Measurements from ENCODE around the gene SAP25.
A peak's percentile ranks its signal among the peaks of the same experiment; 100 is the strongest.

SAP25 gene

GRCh38 chr7:100604976-100605911 is 31.5 kb upstream of the SAP25 start:
- H3K9me3 ChIP-seq (ENCODE audit: control insufficient read depth, low read length) = no peaks in the 10 kb centered on the region
- H3K4me3 ChIP-seq (ENCODE audit: low read length) = peak overlapping the region; percentile 67
- H3K36me3 ChIP-seq (ENCODE audit: control insufficient read depth, insufficient read depth, low read length) = no peaks in the 10 kb centered on the region
- peaks cover 17% of the 10 kb centered on the region for H3K4me1 ChIP-seq (ENCODE audit: control insufficient read depth, insufficient read depth, low read length)
- peak overlapping the region; percentile 47 for H3K9ac ChIP-seq (ENCODE audit: low read length)
- peaks cover 10% of the 10 kb centered on the region for H3K27me3 ChIP-seq (ENCODE audit: control insufficient read depth, insufficient read depth, low read length)

- H3K9me3 ChIP-seq (ENCODE audit: control insufficient read depth, low read length) = no peaks in the 10 kb centered on the region
- no peaks in the 10 kb centered on the region for H3K36me3 ChIP-seq (ENCODE audit: control insufficient read depth, insufficient read depth, low read length)
- peaks cover 17% of the 10 kb centered on the region for H3K4me1 ChIP-seq (ENCODE audit: control insufficient read depth, insufficient read depth, low read length)
- H3K9ac ChIP-seq (ENCODE audit: low read length) = peak overlapping the region; percentile 47
- H3K4me3 ChIP-seq (ENCODE audit: low read length) = peak overlapping the region; percentile 67
- H3K27me3 ChIP-seq (ENCODE audit: control insufficient read depth, insufficient read depth, low read length) = peaks cover 10% of the 10 kb centered on the region
Observed at GRCh38 chr7:100604028-100604975, 30.6 kb upstream of the SAP25 start.

- H3K4me3 ChIP-seq (ENCODE audit: low read length) = no peak overlapping the region
- H3K9ac ChIP-seq (ENCODE audit: low read length) = peak overlapping the region; percentile 28
- no peaks in the 10 kb centered on the region for H3K9me3 ChIP-seq (ENCODE audit: control insufficient read depth, low read length)
- peaks cover 17% of the 10 kb centered on the region for H3K4me1 ChIP-seq (ENCODE audit: control insufficient read depth, insufficient read depth, low read length)
- H3K36me3 ChIP-seq (ENCODE audit: control insufficient read depth, insufficient read depth, low read length) = no peaks in the 10 kb centered on the region
- H3K27me3 ChIP-seq (ENCODE audit: control insufficient read depth, insufficient read depth, low read length) = peaks cover 10% of the 10 kb centered on the region
Observed at GRCh38 chr7:100603726-100604027, 30.0 kb upstream of the SAP25 start.

GRCh38 chr7:100602889-100603725 is 29.4 kb upstream of the SAP25 start:
- Histone ChIP-seq H3K9me3 (ENCODE audit: control insufficient read depth, low read length) (no peaks in the 10 kb centered on the region), H3K36me3 (ENCODE audit: control insufficient read depth, insufficient read depth, low read length) (no peaks in the 10 kb centered on the region), H3K4me1 (ENCODE audit: control insufficient read depth, insufficient read depth, low read length) (peaks cover 17% of the 10 kb centered on the region), H3K4me3 (ENCODE audit: low read length) (no peak overlapping the region), H3K27me3 (ENCODE audit: control insufficient read depth, insufficient read depth, low read length) (peaks cover 10% of the 10 kb centered on the region), H3K9ac (ENCODE audit: low read length) (no peak overlapping the region)

- H3K9me3 ChIP-seq (ENCODE audit: control insufficient read depth, low read length) = no peaks in the 10 kb centered on the region
- no peak overlapping the region for H3K4me3 ChIP-seq (ENCODE audit: low read length)
- peaks cover 17% of the 10 kb centered on the region for H3K4me1 ChIP-seq (ENCODE audit: control insufficient read depth, insufficient read depth, low read length)
- H3K9ac ChIP-seq (ENCODE audit: low read length) = no peak overlapping the region
- H3K27me3 ChIP-seq (ENCODE audit: control insufficient read depth, insufficient read depth, low read length) = peaks cover 10% of the 10 kb centered on the region
- no peaks in the 10 kb centered on the region for H3K36me3 ChIP-seq (ENCODE audit: control insufficient read depth, insufficient read depth, low read length)
Observed at GRCh38 chr7:100600730-100601038, 27.0 kb upstream of the SAP25 start.

GRCh38 chr7:100599911-100600729 is 26.4 kb upstream of the SAP25 start:
- Histone ChIP-seq H3K4me3 (ENCODE audit: low read length) (no peak overlapping the region), H3K4me1 (ENCODE audit: control insufficient read depth, insufficient read depth, low read length) (peaks cover 13% of the 10 kb centered on the region), H3K36me3 (ENCODE audit: control insufficient read depth, insufficient read depth, low read length) (no peaks in the 10 kb centered on the region), H3K9me3 (ENCODE audit: control insufficient read depth, low read length) (no peaks in the 10 kb centered on the region), H3K27me3 (ENCODE audit: control insufficient read depth, insufficient read depth, low read length) (peaks cover 5% of the 10 kb centered on the region), H3K9ac (ENCODE audit: low read length) (no peak overlapping the region)

- peaks cover 4% of the 10 kb centered on the region for H3K4me1 ChIP-seq (ENCODE audit: control insufficient read depth, insufficient read depth, low read length)
- no peaks in the 10 kb centered on the region for H3K27me3 ChIP-seq (ENCODE audit: control insufficient read depth, insufficient read depth, low read length)
- no peaks in the 10 kb centered on the region for H3K36me3 ChIP-seq (ENCODE audit: control insufficient read depth, insufficient read depth, low read length)
- no peaks in the 10 kb centered on the region for H3K9me3 ChIP-seq (ENCODE audit: control insufficient read depth, low read length)
- H3K4me3 ChIP-seq (ENCODE audit: low read length) = no peak overlapping the region
- H3K9ac ChIP-seq (ENCODE audit: low read length) = no peak overlapping the region
Observed at GRCh38 chr7:100598425-100598824, 24.7 kb upstream of the SAP25 start.

- H3K27me3 ChIP-seq (ENCODE audit: control insufficient read depth, insufficient read depth, low read length) = peaks cover 6% of the 10 kb centered on the region
- no peak overlapping the region for H3K9ac ChIP-seq (ENCODE audit: low read length)
- no peaks in the 10 kb centered on the region for H3K4me1 ChIP-seq (ENCODE audit: control insufficient read depth, insufficient read depth, low read length)
- H3K36me3 ChIP-seq (ENCODE audit: control insufficient read depth, insufficient read depth, low read length) = no peaks in the 10 kb centered on the region
- no peak overlapping the region for H3K4me3 ChIP-seq (ENCODE audit: low read length)
- no peaks in the 10 kb centered on the region for H3K9me3 ChIP-seq (ENCODE audit: control insufficient read depth, low read length)
Observed at GRCh38 chr7:100595188-100595587, 21.5 kb upstream of the SAP25 start.

- H3K4me1 ChIP-seq (ENCODE audit: control insufficient read depth, insufficient read depth, low read length) = peaks cover 3% of the 10 kb centered on the region
Observed at GRCh38 chr7:100591596-100591995, 17.9 kb upstream of the SAP25 start.

GRCh38 chr7:100590077-100590737 is 16.5 kb upstream of the SAP25 start:
- Histone ChIP-seq H3K4me3 (ENCODE audit: low read length) (no peak overlapping the region), H3K9me3 (ENCODE audit: control insufficient read depth, low read length) (no peaks in the 10 kb centered on the region), H3K27me3 (ENCODE audit: control insufficient read depth, insufficient read depth, low read length) (peaks cover 16% of the 10 kb centered on the region), H3K36me3 (ENCODE audit: control insufficient read depth, insufficient read depth, low read length) (no peaks in the 10 kb centered on the region), H3K9ac (ENCODE audit: low read length) (no peak overlapping the region), H3K4me1 (ENCODE audit: control insufficient read depth, insufficient read depth, low read length) (peaks cover 3% of the 10 kb centered on the region)

More at GRCh38 chr7:100591596-100591995, 17.9 kb upstream of the SAP25 start:
- peaks cover 16% of the 10 kb centered on the region for H3K27me3 ChIP-seq (ENCODE audit: control insufficient read depth, insufficient read depth, low read length)
- H3K9me3 ChIP-seq (ENCODE audit: control insufficient read depth, low read length) = no peaks in the 10 kb centered on the region
- H3K36me3 ChIP-seq (ENCODE audit: control insufficient read depth, insufficient read depth, low read length) = no peaks in the 10 kb centered on the region
- no peak overlapping the region for H3K4me3 ChIP-seq (ENCODE audit: low read length)
- no peak overlapping the region for H3K9ac ChIP-seq (ENCODE audit: low read length)

Data from mucosa of stomach (tissue), 1 donor.